Posterior vena cava (tissue), 2 donors: Measurements from ENCODE around the gene RPP40. TPM values are rescaled to one million over a fixed set of nuclear protein-coding genes. Genes with fewer than 3 reads are reported as not detected.
A peak's percentile ranks its signal among the peaks of the same experiment; 100 is the strongest.
"Not testable (repeated sequence)": the region's sequence is repeated elsewhere in the genome, so short reads cannot be mapped to it uniquely, and the experiment has no call there.

Source experiments
- DNase-seq: peaks from one replicate; pipeline ENCODE4 v3.0.0-alpha.2; 2020; ENCODE audit warnings: low spot score
- intact Hi-C, 2 donors: fragments of 100-400 bp; cut with DNase I; formaldehyde crosslinking; loops; one replicate each; pipeline versions ENCODE4 v1.14.1 to v1.14.2; 2022 to 2023
- total RNA-seq, 2 donors: library from RNA; stranded (reverse); fragmentation: NEBNext Ultra II Directional; extraction: Animal tissue kit (Norgen Biotek cat#: 25700); gene quantifications; one replicate each; pipeline ENCODE4 v1.2.1, GENCODE V29; 2021
- donor health status: DM: yes; HTN: yes; CAD: no.
- donor health status: DM: yes; HTN: yes; CAD: no.

RPP40 gene
- total RNA-seq, 2 donors from 2014 or later: 4.7 to 5.0 TPM

DNA sequence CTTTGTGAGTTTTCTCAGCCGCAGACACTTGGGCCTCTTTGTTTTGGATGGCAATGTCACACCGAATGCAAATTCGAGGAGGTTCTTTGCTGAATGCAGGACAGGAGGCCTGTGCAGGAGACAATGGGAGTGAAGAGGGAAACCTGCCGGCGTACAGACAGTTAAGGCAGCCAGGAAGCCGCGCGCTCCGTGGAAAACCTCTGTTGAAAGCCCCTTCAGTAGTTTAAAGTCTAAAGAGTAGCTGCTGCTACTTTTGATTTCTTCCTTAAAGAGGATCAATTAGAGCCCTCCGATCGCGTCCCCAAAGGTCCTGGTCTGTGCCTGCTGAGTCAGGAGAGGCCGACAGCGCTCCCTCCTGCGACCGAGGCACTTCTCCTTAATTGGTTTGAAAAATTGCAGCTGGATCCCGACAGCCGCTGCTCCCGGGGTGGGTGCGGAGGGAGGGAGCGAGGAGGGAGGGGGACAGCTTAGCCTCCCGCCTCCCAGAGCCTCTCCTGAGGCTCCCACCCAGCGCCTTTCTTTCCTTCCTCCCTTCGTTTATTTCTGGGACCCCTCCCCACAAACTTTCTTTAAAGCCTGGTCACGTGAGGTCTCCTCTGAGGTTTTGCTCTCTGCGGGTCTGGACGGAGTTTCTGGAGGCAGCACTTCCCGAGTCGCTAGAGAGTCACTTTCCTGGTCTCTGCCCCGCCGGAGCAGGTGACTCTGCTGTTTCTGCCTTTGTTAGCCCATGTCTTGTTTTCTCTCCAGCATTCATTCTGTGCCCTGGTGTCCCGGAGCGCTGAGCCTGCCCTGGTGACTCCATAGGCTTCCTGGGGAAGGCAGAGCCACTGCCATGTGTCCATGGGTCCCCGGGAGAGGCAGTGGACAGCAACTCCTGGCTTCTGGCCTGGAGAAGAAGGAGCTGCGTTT lies 22.3 kb upstream of the RPP40 start:
- DNase-seq: peak; percentile 86
- intact Hi-C loops: no loop called here

GRCh38 chr6:5023923-5024322 lies 20.1 kb upstream of the RPP40 start:
- intact Hi-C loops: no loop called here
- DNase-seq: no peak

- no peak for DNase-seq
- intact Hi-C loops: no loop called here
Measured at GRCh38 chr6:5020142-5020541, 16.3 kb upstream of the RPP40 start.

- intact Hi-C loops: no loop called here
- DNase-seq: no peak
Measured at GRCh38 chr6:5014072-5014561, 10.3 kb upstream of the RPP40 start.

DNA sequence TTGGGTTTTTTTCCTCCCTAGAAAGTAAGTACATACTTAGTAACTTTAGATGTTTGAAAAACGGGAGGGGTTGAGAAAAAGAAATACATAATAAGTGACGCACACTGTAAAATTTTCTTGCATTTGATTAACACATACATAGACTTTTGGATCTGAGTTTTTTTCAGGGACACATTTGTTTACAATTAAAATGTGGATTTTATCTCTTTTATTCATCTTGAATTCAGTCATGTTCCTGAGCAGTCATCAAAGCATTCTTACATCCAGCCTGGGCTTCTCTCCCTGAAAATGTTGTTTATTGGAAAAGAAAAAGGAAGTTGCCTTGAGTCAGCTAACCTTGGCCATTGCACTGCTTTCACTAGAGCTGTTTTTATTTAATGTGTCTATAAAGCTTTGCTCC lies 8.7 kb upstream of the RPP40 start:
- no peak for DNase-seq
- intact Hi-C loops: no loop called here

DNA sequence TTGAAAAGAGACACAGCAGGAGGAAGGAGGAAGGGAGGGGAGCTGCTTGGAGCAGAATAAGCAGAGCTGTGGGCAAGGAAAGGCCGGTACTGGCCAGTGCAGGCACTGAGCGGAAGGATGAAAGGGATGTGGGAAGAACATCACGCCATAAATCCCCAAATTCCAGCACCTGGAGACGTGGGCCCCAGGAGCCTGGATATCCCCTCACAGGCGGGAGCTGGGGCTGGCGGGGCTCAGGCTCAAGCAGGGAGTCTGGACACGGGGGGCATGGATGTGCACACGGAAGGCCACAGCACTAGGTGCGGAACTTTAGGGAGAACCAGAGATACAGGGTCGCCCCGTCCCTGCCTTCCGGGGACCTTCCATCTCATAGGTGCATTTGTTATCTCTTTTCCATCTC lies 7.5 kb upstream of the RPP40 start:
- intact Hi-C loops: no loop called here
- no peak for DNase-seq

- intact Hi-C loops: no loop called here
Measured at GRCh38 chr6:5007531-5007930, 3.7 kb upstream of the RPP40 start.

GRCh38 chr6:5006222-5006621 lies 2.4 kb upstream of the RPP40 start:
- intact Hi-C loops: no loop called here
- no peak for DNase-seq

More at GRCh38 chr6:5007531-5007930, 3.7 kb upstream of the RPP40 start:
- DNase-seq: no peak

DNA sequence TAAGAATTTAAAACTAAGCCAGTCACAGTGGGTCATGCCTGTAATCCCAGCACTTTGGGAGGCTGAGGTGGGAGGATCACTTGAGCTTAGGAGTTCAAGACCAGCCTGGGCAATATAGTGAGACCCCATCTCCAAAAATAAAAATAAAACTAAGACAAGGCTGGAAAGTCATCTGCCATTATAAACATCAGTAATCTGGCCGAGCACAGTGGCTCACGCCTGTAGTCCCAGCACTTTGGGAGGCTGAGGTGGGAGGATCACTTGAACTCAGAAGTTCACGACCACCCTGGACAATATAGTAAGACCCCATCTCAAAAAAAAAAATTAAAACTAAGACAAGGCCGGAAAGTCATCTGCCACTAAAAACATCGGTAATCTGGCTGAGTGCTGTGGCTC lies 1.2 kb upstream of the RPP40 start:
- intact Hi-C loops, DNase-seq: not testable (repeated sequence)

- DNase-seq: no peak
- intact Hi-C loops: no loop called here
Measured at GRCh38 chr6:5004373-5005037, 668 bp upstream of the RPP40 start.

DNA sequence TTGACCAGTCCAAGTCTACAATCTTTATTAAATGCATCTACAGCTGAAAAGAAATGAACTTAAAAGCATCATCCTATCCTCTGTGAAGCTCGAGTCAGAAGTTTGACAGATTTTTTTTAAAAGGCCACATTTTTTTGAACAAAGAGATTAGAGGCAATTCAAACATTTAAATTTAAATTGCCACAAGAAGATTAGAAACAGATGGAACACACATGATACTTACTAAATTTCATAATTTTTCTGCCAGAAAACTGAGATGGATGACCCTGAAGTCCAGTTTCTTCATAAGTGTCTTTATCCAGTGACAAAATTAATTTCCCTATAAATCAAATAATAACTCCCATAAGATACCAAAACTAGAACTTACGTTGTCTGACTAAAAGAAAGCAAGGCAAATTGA lies 4.3 kb downstream of the RPP40 start:
- intact Hi-C loops: no loop called here
- DNase-seq: no peak

- DNase-seq: no peak
- intact Hi-C loops: no loop called here
Measured at GRCh38 chr6:4997862-4998261, 6.0 kb downstream of the RPP40 start.

DNA sequence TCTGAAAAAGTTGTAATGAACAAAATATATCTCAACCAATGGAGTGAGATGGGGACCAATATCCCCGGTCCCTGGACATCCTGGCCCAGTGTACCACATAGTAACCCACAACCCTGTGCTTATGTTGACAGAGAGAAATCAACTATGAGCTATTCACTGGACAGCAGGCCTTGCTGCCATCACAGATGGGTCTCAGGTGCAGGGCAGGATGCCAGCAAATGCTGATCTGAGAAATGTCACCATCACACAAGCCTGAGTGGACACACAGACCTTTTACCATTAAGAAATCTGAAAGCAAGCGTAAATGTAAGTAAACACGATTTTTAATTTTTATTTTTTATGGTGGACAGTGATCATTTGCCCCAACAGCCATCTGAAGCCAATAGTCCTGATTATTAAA lies 9.1 kb downstream of the RPP40 start:
- intact Hi-C loops: no loop called here
- DNase-seq: no peak

- DNase-seq: no peak
- intact Hi-C loops: no loop called here
Measured at GRCh38 chr6:4987432-4987831, 16.4 kb downstream of the RPP40 start.

- intact Hi-C loops: no loop called here
- DNase-seq: no peak
Measured at GRCh38 chr6:4986999-4987398, 16.8 kb downstream of the RPP40 start.

- intact Hi-C loops: no loop called here
- no peak for DNase-seq
Measured at GRCh38 chr6:4983322-4983721, 20.5 kb downstream of the RPP40 start.

DNA sequence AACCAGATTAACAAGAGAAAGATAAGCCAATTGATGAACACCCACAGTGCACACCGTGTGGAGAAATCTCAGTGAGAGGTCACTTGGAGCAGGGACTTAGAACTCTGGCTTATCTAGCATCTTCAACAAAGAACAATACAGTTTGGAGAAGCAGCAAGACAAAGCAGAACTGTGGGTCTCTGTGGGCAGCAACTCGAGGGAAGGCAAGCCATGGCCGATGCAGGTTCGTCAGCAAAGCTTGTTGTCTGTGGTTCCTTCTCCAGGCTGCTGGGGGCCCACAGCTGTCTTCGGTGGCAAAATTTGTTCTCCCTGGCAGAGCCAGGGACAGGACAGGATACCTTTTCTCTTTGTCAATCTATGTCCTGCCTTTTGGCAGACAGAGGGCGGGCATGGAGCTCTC lies 22.1 kb downstream of the RPP40 start:
- intact Hi-C loops: no loop called here
- DNase-seq: no peak

GRCh38 chr6:4979426-4979825 lies 24.4 kb downstream of the RPP40 start:
- intact Hi-C loops: no loop called here
- no peak for DNase-seq

DNA sequence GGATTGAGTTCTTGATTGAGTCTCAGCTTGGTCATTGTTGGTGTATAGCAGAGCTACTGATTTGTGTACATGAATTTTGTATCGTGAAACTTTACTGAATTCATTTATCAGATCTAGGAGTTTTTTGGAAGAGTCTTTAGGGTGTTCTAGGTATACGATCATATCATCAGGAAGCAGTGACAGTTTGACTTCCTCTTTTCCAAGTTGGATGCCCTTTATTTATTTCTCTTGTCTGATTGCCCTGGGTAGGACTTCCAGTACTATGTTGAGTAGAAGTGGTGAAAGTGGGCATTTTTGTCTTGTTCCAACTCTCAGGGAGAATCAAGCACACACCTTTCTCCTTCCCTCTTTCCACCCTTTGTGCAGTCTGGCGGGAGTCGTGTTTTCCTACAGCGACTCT lies 26.4 kb downstream of the RPP40 start:
- intact Hi-C loops: no loop called here

GRCh38 chr6:4975506-4975905 lies 28.3 kb downstream of the RPP40 start:
- intact Hi-C loops: no loop called here

More for the DNA sequence above, 26.4 kb downstream of the RPP40 start:
- DNase-seq: no peak

GRCh38 chr6:4974962-4975361 lies 28.9 kb downstream of the RPP40 start:
- intact Hi-C loops: no loop called here
- DNase-seq: no peak

More at GRCh38 chr6:4975506-4975905, 28.3 kb downstream of the RPP40 start:
- DNase-seq: no peak
